Activated naive CD8-positive, alpha-beta T cell treated with anti-CD3 and anti-CD28 coated beads, Interleukin-2, amount 50 U/mL, for 24 hours (primary cell): ENCODE results near the gene CTNNBL1.
"Not testable (repeated sequence)": the region's sequence is repeated elsewhere in the genome, so short reads cannot be mapped to it uniquely, and the experiment has no call there.

Experiments used
- ATAC-seq: fragments of 150-1000 bp; cut with Tn5 transposase; one replicate; pipeline ENCODE4 v1.10.0; 2021
- DNase-seq: peaks from one replicate; pipeline ENCODE4 v3.0.0; 2021
- H3K27ac Mint-ChIP-seq: one replicate; pipeline ENCODE4 v1.8.0; 2021; ENCODE audit warnings: mild to moderate bottlenecking, mixed read lengths
- H3K27me3 Mint-ChIP-seq: one replicate; pipeline ENCODE4 v1.8.0; 2021; ENCODE audit warnings: mixed read lengths
- H3K36me3 Mint-ChIP-seq: one replicate; pipeline ENCODE4 v1.8.0; 2021; ENCODE audit warnings: low read depth, mixed read lengths
- H3K4me1 Mint-ChIP-seq: one replicate; pipeline ENCODE4 v1.8.0; 2021; ENCODE audit warnings: mixed read lengths
- H3K4me3 Mint-ChIP-seq: one replicate; pipeline ENCODE4 v1.8.0; 2021; ENCODE audit warnings: mild to moderate bottlenecking, moderate library complexity, mixed read lengths
- H3K9me3 Mint-ChIP-seq: one replicate; pipeline ENCODE4 v1.8.0; 2021; ENCODE audit warnings: mixed read lengths

Gene CTNNBL1

GRCh38 chr20:37669062-37669772 lies 24.6 kb upstream of the CTNNBL1 start:
- H3K27me3 Mint-ChIP-seq: peaks cover 49% of the 10 kb centered on the region
- H3K27ac Mint-ChIP-seq: no peak overlapping the region
- peak; percentile 25 for DNase-seq
- H3K4me1 Mint-ChIP-seq: peaks cover 11% of the 10 kb centered on the region
- H3K9me3 Mint-ChIP-seq: peaks cover 8% of the 10 kb centered on the region
- no peak overlapping the region for H3K4me3 Mint-ChIP-seq
- H3K36me3 Mint-ChIP-seq: no peaks in the 10 kb centered on the region
- ATAC-seq: peak; percentile 88

GRCh38 chr20:37669773-37670236 lies 24.0 kb upstream of the CTNNBL1 start:
- peak; percentile 24 for DNase-seq
- H3K4me1 Mint-ChIP-seq: peaks cover 11% of the 10 kb centered on the region
- H3K9me3 Mint-ChIP-seq: peaks cover 3% of the 10 kb centered on the region
- no peak for ATAC-seq
- no peak overlapping the region for H3K27ac Mint-ChIP-seq
- H3K4me3 Mint-ChIP-seq: no peak overlapping the region
- no peaks in the 10 kb centered on the region for H3K36me3 Mint-ChIP-seq
- H3K27me3 Mint-ChIP-seq: peaks cover 54% of the 10 kb centered on the region

- no peaks in the 10 kb centered on the region for H3K36me3 Mint-ChIP-seq
- H3K9me3 Mint-ChIP-seq: no peaks in the 10 kb centered on the region
- H3K4me3 Mint-ChIP-seq: no peak overlapping the region
- no peak for DNase-seq
- H3K4me1 Mint-ChIP-seq: peaks cover 11% of the 10 kb centered on the region
- no peak for ATAC-seq
- H3K27ac Mint-ChIP-seq: no peak overlapping the region
- peaks cover 54% of the 10 kb centered on the region for H3K27me3 Mint-ChIP-seq
Measured at GRCh38 chr20:37670351-37670791, 23.5 kb upstream of the CTNNBL1 start.

GRCh38 chr20:37672143-37672542 lies 21.7 kb upstream of the CTNNBL1 start:
- DNase-seq: no peak

GRCh38 chr20:37673444-37673843 lies 20.4 kb upstream of the CTNNBL1 start:
- no peak for DNase-seq
- no peaks in the 10 kb centered on the region for H3K36me3 Mint-ChIP-seq
- peaks cover 62% of the 10 kb centered on the region for H3K27me3 Mint-ChIP-seq
- H3K4me3 Mint-ChIP-seq: no peak overlapping the region
- peaks cover 11% of the 10 kb centered on the region for H3K4me1 Mint-ChIP-seq
- H3K9me3 Mint-ChIP-seq: no peaks in the 10 kb centered on the region
- H3K27ac Mint-ChIP-seq: no peak overlapping the region
- ATAC-seq: no peak

More at GRCh38 chr20:37672143-37672542, 21.7 kb upstream of the CTNNBL1 start:
- Mint-ChIP-seq H3K4me3 (no peak overlapping the region), H3K27me3 (peaks cover 55% of the 10 kb centered on the region), H3K4me1 (peaks cover 11% of the 10 kb centered on the region), H3K27ac (no peak overlapping the region), H3K9me3 (no peaks in the 10 kb centered on the region), H3K36me3 (no peaks in the 10 kb centered on the region)
- no peak for ATAC-seq

GRCh38 chr20:37676440-37676839 lies 17.4 kb upstream of the CTNNBL1 start:
- no peak overlapping the region for H3K4me3 Mint-ChIP-seq
- ATAC-seq (no peak), DNase-seq (no peak)
- H3K27me3 Mint-ChIP-seq: peaks cover 49% of the 10 kb centered on the region
- no peaks in the 10 kb centered on the region for H3K36me3 Mint-ChIP-seq
- no peaks in the 10 kb centered on the region for H3K4me1 Mint-ChIP-seq
- no peaks in the 10 kb centered on the region for H3K9me3 Mint-ChIP-seq
- H3K27ac Mint-ChIP-seq: no peak overlapping the region

GRCh38 chr20:37677969-37678861 lies 15.6 kb upstream of the CTNNBL1 start:
- no peaks in the 10 kb centered on the region for H3K9me3 Mint-ChIP-seq
- H3K4me3 Mint-ChIP-seq: no peak overlapping the region
- peaks cover 42% of the 10 kb centered on the region for H3K27me3 Mint-ChIP-seq
- no peaks in the 10 kb centered on the region for H3K36me3 Mint-ChIP-seq
- no peak for ATAC-seq
- H3K27ac Mint-ChIP-seq: no peak overlapping the region
- no peaks in the 10 kb centered on the region for H3K4me1 Mint-ChIP-seq
- no peak for DNase-seq

GRCh38 chr20:37679751-37680150 lies 14.1 kb upstream of the CTNNBL1 start:
- DNase-seq, H3K4me1 Mint-ChIP-seq, ATAC-seq, H3K36me3 Mint-ChIP-seq, H3K27ac Mint-ChIP-seq, H3K4me3 Mint-ChIP-seq, H3K9me3 Mint-ChIP-seq: not testable (repeated sequence)
- H3K27me3 Mint-ChIP-seq: peaks cover 32% of the 10 kb centered on the region

- Mint-ChIP-seq H3K4me1 (no peaks in the 10 kb centered on the region), H3K27me3 (peaks cover 32% of the 10 kb centered on the region), H3K4me3 (no peak overlapping the region), H3K36me3 (no peaks in the 10 kb centered on the region), H3K27ac (no peak overlapping the region), H3K9me3 (no peaks in the 10 kb centered on the region)
- ATAC-seq (peak; percentile 20), DNase-seq (no peak)
Measured at GRCh38 chr20:37680420-37680819, 13.4 kb upstream of the CTNNBL1 start.

- Mint-ChIP-seq H3K36me3 (no peaks in the 10 kb centered on the region), H3K9me3 (no peaks in the 10 kb centered on the region), H3K4me1 (peaks cover 2% of the 10 kb centered on the region), H3K4me3 (no peak overlapping the region), H3K27ac (no peak overlapping the region), H3K27me3 (peaks cover 32% of the 10 kb centered on the region)
- no peak for ATAC-seq
- DNase-seq: no peak
Measured at GRCh38 chr20:37681384-37682112, 12.3 kb upstream of the CTNNBL1 start.

- not testable (repeated sequence) for H3K27ac Mint-ChIP-seq, H3K36me3 Mint-ChIP-seq, H3K9me3 Mint-ChIP-seq, ATAC-seq, H3K4me3 Mint-ChIP-seq, DNase-seq
- Mint-ChIP-seq H3K4me1 (peaks cover 18% of the 10 kb centered on the region), H3K27me3 (peaks cover 31% of the 10 kb centered on the region)
Measured at GRCh38 chr20:37683146-37683545, 10.7 kb upstream of the CTNNBL1 start.

GRCh38 chr20:37686762-37687477 lies 6.9 kb upstream of the CTNNBL1 start:
- H3K27ac Mint-ChIP-seq: no peak overlapping the region
- ATAC-seq: peak; percentile 82

GRCh38 chr20:37687478-37687805 lies 6.4 kb upstream of the CTNNBL1 start:
- Mint-ChIP-seq H3K36me3 (no peaks in the 10 kb centered on the region), H3K9me3 (no peaks in the 10 kb centered on the region), H3K4me1 (peaks cover 20% of the 10 kb centered on the region), H3K27ac (no peak overlapping the region), H3K27me3 (peaks cover 36% of the 10 kb centered on the region), H3K4me3 (no peak overlapping the region)
- DNase-seq: no peak
- ATAC-seq: no peak

More at GRCh38 chr20:37686762-37687477, 6.9 kb upstream of the CTNNBL1 start:
- Mint-ChIP-seq H3K4me3 (no peak overlapping the region), H3K27me3 (peaks cover 37% of the 10 kb centered on the region), H3K9me3 (no peaks in the 10 kb centered on the region), H3K36me3 (no peaks in the 10 kb centered on the region), H3K4me1 (peaks cover 20% of the 10 kb centered on the region)
- DNase-seq: no peak

GRCh38 chr20:37688093-37688492 lies 5.7 kb upstream of the CTNNBL1 start:
- Mint-ChIP-seq H3K36me3 (no peaks in the 10 kb centered on the region), H3K4me1 (peaks cover 23% of the 10 kb centered on the region), H3K4me3 (no peak overlapping the region), H3K27me3 (peaks cover 40% of the 10 kb centered on the region), H3K27ac (no peak overlapping the region), H3K9me3 (no peaks in the 10 kb centered on the region)
- DNase-seq (no peak), ATAC-seq (no peak)
